K562 (cell line): ENCODE data around the gene RBM28. TPM values are rescaled to one million over a fixed set of nuclear protein-coding genes. Genes with fewer than 3 reads are reported as not detected.

Experiments used
- ATAC-seq: fragments of 200-7000 bp; cut with Tn5 transposase; 3 replicates; pipeline ENCODE4 v1.9.1; 2020; ENCODE audit warnings: moderate library complexity
- BruUV-seq: library from RNA; stranded (reverse); fragments of 400-500 nt; replicated peaks from 2 replicates; lab custom pipeline; 2021; lab: Mats Ljungman, UMichigan
- CTCF ChIA-PET: fragments of 300-600 bp; formaldehyde crosslinking; extraction: SDS; loops from one replicate; lab custom pipeline; 2021; ENCODE audit warnings: low intra/inter-chr PET ratio; lab: Yijun Ruan, JAX
- POLR2A ChIA-PET: fragments of 300-600, 350-650 bp; sonication (Branson Sonifier 250); formaldehyde crosslinking; extraction: SDS; loops from one replicate; lab custom pipeline; 2021; ENCODE audit warnings: antibody characterized with exemption, inconsistent platforms; lab: Yijun Ruan, JAX
- DNase-seq, 4 experiments: peaks; one replicate each; pipeline versions ENCODE4 v3.0.0 to v3.0.0-alpha.2; 2011 to 2018; ENCODE audit warnings: low spot score in 3 of 4, mixed read lengths in 3 of 4; ENCODE audit errors: extremely low read depth in 1 of 4
- FAIRE-seq: peaks from 2 replicates; lab custom pipeline; 2011; peaks lifted over from hg19 to GRCh38; lab: Jason Lieb, UNC
- H2AFZ ChIP-seq: 2 replicates; pipeline ENCODE4 v1.6.0; 2011; ENCODE audit warnings: low read depth, low read length, control low read depth, inconsistent platforms
- H3K27ac ChIP-seq: fragments of 200-600 bp; 3 replicates; pipeline ENCODE4 v1.8.0; 2011; ENCODE audit warnings: low read depth, mild to moderate bottlenecking, control low read depth, inconsistent platforms, low read length, moderate library complexity, mixed read lengths; ENCODE audit errors: extremely low read depth
- H3K27me3 ChIP-seq, 2 experiments: fragments of 300-600 bp in 1 of 2; 2 replicates in 1 of 2; 3 replicates in 1 of 2; pipeline versions ENCODE4 v1.6.0 to v1.8.0; 2011; ENCODE audit warnings: inconsistent platforms in 2 of 2, low read length in 2 of 2, mild to moderate bottlenecking in 1 of 2, mixed read lengths in 1 of 2, moderate library complexity in 1 of 2; ENCODE audit not compliant: control insufficient read depth in 2 of 2, insufficient read depth in 2 of 2
- H3K36me3 ChIP-seq: fragments of 300-600 bp; 3 replicates; pipeline ENCODE4 v1.8.0; 2011; ENCODE audit warnings: mild to moderate bottlenecking, low read length, inconsistent platforms; ENCODE audit not compliant: control insufficient read depth, insufficient read depth
- H3K4me1 ChIP-seq, 2 experiments: fragments of 200-600 bp in 1 of 2; replicated peaks in 1 of 2; 2 replicates in 1 of 2; 3 replicates in 1 of 2; pipeline versions ENCODE4 v1.5.1 to v1.8.0; 2011; ENCODE audit warnings: inconsistent platforms in 2 of 2, low read length in 2 of 2, mild to moderate bottlenecking in 1 of 2, mixed read lengths in 1 of 2, moderate library complexity in 1 of 2; ENCODE audit not compliant: control insufficient read depth in 2 of 2, insufficient read depth in 2 of 2
- H3K4me2 ChIP-seq: 2 replicates; pipeline ENCODE4 v1.6.1; 2011; ENCODE audit warnings: low read length, control low read depth, inconsistent platforms, mixed read lengths; ENCODE audit not compliant: insufficient read depth
- H3K4me3 ChIP-seq: fragments of 200-600 bp; sonication (generic), shearing (Covaris generic); 2 replicates; pipeline ENCODE4 v1.5.1; 2016; ENCODE audit warnings: control low read depth, inconsistent platforms
- H3K79me2 ChIP-seq: fragments of 200-600 bp; 3 replicates; pipeline ENCODE4 v1.8.0; 2011; ENCODE audit warnings: low read length, inconsistent platforms; ENCODE audit not compliant: control insufficient read depth, insufficient read depth
- H3K9ac ChIP-seq, 2 experiments: 2 replicates each; pipeline versions ENCODE4 v1.6.0 to v1.6.1; 2011; ENCODE audit warnings: low read depth in 2 of 2, low read length in 2 of 2, control low read depth in 1 of 2, inconsistent platforms in 1 of 2, mild to moderate bottlenecking in 1 of 2, mixed read lengths in 1 of 2; ENCODE audit not compliant: insufficient read depth in 1 of 2
- H3K9me1 ChIP-seq: one replicate; pipeline ENCODE4 v1.6.0; 2011; ENCODE audit warnings: inconsistent platforms, mild to moderate bottlenecking, low read length, moderate library complexity; ENCODE audit not compliant: control insufficient read depth, insufficient read depth
- H3K9me3 ChIP-seq: replicated peaks from 2 replicates; pipeline ENCODE4 v1.5.1; 2011; ENCODE audit warnings: low read depth, low read length, inconsistent platforms; ENCODE audit not compliant: control insufficient read depth, insufficient read depth
- H4K20me1 ChIP-seq: replicated peaks from 2 replicates; pipeline ENCODE4 v1.6.1; 2011; ENCODE audit warnings: low read length, inconsistent platforms, mixed read lengths; ENCODE audit not compliant: control insufficient read depth, insufficient read depth
- KAT7 ChIP-seq: sonication (generic); formaldehyde crosslinking; IDR thresholded peaks from 2 replicates; pipeline ENCODE4 v1.8.0; 2022; ENCODE audit warnings: missing genetic modification reagents, mild to moderate bottlenecking, borderline replicate concordance
- MAFG ChIP-seq: fragments of 450-650 bp; conservative IDR thresholded peaks from 2 replicates; pipeline ENCODE4 v1.6.1; 2016; ENCODE audit warnings: missing genetic modification characterization, missing compliant biosample characterization
- NR2C1 ChIP-seq, 2 experiments: fragments of 450-650 bp; IDR thresholded peaks; 2 replicates each; pipeline ENCODE4 v1.6.1; 2017; ENCODE audit warnings: mild to moderate bottlenecking in 2 of 2, antibody characterized with exemption in 1 of 2, inconsistent platforms in 1 of 2, missing compliant biosample characterization in 1 of 2, missing genetic modification characterization in 1 of 2
- NR2C2 ChIP-seq, 2 experiments: fragments of 200-800 bp in 1 of 2; sonication (Bioruptor generic) in 1 of 2; sonication (generic) in 1 of 2; formaldehyde crosslinking in 1 of 2; IDR thresholded peaks; 2 replicates each; pipeline versions ENCODE4 v1.6.1 to v1.8.0; 2016 to 2022; ENCODE audit warnings: mild to moderate bottlenecking in 1 of 2, missing compliant biosample characterization in 1 of 2, missing genetic modification characterization in 1 of 2, missing genetic modification reagents in 1 of 2
- PCBP1 ChIP-seq: fragments of 200-400 bp; formaldehyde crosslinking; IDR thresholded peaks from 2 replicates; pipeline ENCODE4 v1.6.1; 2018; ENCODE audit warnings: mild to moderate bottlenecking, low read depth, low read length; ENCODE audit not compliant: poor library complexity, severe bottlenecking
- POLR3G ChIP-seq: IDR thresholded peaks from 2 replicates; pipeline ENCODE4 v1.6.1; 2011; ENCODE audit not compliant: insufficient read length, insufficient replicate concordance; ENCODE audit errors: extremely low read depth
- ZBTB1 ChIP-seq: sonication (generic); formaldehyde crosslinking; IDR thresholded peaks from 2 replicates; pipeline ENCODE4 v1.8.1; 2023; ENCODE audit warnings: missing genetic modification reagents, low read depth, mild to moderate bottlenecking, borderline replicate concordance
- ZNF133 ChIP-seq: fragments of 250-450 bp; sonication (Bioruptor Pico); IDR thresholded peaks from 2 replicates; pipeline ENCODE4 v1.4.0; 2020; ENCODE audit warnings: mild to moderate bottlenecking
- WGBS: fragments of 100-300 bp; shearing (Covaris generic); methylation state at CpG from one replicate; pipeline ENCODE4 v1.1.6; 2016; ENCODE audit warnings: low coverage, mixed read lengths; ENCODE audit not compliant: insufficient coverage; ENCODE audit errors: missing lambda C conversion rate; 5-methylcytosine and 5-hydroxymethylcytosine counted together
- in situ Hi-C: fragments of 300-500 bp; cut with MboI; formaldehyde crosslinking; loops from 4 replicates; pipeline ENCODE4 v1.15.0; 2018; ENCODE audit warnings: inconsistent platforms, mixed read lengths
- intact Hi-C: fragments of 100-400 bp; cut with micrococcal nuclease; formaldehyde crosslinking; loops from 2 replicates; pipeline ENCODE4 v1.14.2; 2022
- polyA plus RNA-seq, 8 experiments: library from polyadenylated mRNA; depleted of rRNA in 4 of 8; stranded (reverse) in 5 of 8; unstranded in 3 of 8; fragments of >200 nt; fragmentation: Nextera tagmentation in 2 of 8; fragmentation: Illumina TruSeq in 1 of 8; extraction: Ambion mirVana in 2 of 8; extraction: Trizol in 1 of 8; gene quantifications; 2 replicates each; pipeline versions ENCODE4 v1.2.1 to v1.2.3, GENCODE V29; 2011 to 2014; ENCODE audit warnings: inconsistent platforms in 1 of 8, missing spikeins in 1 of 8
- total RNA-seq, 7 experiments: library from RNA; depleted of rRNA in 6 of 7; stranded (reverse); fragments of >200 nt in 6 of 7; fragmentation: Illumina TruSeq in 2 of 7; extraction: Trizol in 2 of 7; gene quantifications; 2 replicates each; pipeline versions ENCODE4 v1.2.1 to v1.2.3, GENCODE V29; 2011 to 2021; ENCODE audit warnings: low replicate concordance in 1 of 7
- TF ChIP-seq, protein P1 (sequence below): fragments of 450-650 bp; formaldehyde crosslinking; IDR thresholded peaks from 2 replicates; pipeline ENCODE4 v1.4.0; 2022; ENCODE audit warnings: mild to moderate bottlenecking, moderate library complexity

RBM28 gene
- total and polyA plus RNA-seq, 9 of the 15 experiments (the other 6 are each of a cell fraction or from before 2014, with no cell fraction given), result 65.8 to 213 (median 138) TPM

DNA sequence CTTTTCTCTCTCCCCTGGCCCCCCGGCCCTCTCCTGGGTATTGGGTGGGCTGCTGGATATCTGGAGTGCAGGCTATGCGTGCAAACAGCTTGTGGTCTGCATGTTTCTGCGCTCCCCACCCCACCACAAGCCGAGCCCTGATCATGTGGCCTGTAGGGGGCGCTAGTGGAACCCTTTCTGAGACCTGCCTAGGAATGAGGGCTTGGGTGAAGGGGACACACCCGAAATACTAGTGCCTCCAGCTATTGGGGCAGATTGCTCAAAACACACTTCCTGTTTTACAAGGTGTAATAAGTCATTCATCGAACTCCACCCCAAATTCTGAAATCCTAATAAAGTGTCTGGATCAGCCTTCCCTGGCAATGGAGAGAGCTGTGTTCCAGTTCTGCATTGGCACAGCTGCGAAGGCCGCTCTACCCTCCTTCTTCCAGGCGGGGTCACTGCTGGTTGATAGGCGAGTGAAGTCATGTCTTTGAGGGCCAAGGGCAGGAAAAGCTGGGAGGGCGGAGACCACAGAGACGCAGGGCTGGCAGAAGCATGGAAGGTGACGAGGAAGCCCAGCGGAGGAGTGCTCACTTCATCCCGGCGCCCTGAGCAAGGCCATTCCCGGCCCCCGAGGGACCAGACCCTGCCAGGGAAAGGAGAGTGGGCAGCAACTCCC lies 37.6 kb upstream of the RBM28 start (continued):
- peak; percentile 42; the same call in 1 of the 2 replicates for TF ChIP-seq NR2C2 (CRISPR knock-in tag; IDR thresholded peaks at IDR 0.05)
- no peak for TF ChIP-seq NR2C2 (tag; IDR thresholded peaks at IDR 0.05)
- TF ChIP-seq, protein P1, sequence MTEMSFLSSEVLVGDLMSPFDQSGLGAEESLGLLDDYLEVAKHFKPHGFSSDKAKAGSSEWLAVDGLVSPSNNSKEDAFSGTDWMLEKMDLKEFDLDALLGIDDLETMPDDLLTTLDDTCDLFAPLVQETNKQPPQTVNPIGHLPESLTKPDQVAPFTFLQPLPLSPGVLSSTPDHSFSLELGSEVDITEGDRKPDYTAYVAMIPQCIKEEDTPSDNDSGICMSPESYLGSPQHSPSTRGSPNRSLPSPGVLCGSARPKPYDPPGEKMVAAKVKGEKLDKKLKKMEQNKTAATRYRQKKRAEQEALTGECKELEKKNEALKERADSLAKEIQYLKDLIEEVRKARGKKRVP (CRISPR knock-in tag), result no peak
- no peak for TF ChIP-seq KAT7
- TF ChIP-seq, all 486 proteins: peak for 20

DNA sequence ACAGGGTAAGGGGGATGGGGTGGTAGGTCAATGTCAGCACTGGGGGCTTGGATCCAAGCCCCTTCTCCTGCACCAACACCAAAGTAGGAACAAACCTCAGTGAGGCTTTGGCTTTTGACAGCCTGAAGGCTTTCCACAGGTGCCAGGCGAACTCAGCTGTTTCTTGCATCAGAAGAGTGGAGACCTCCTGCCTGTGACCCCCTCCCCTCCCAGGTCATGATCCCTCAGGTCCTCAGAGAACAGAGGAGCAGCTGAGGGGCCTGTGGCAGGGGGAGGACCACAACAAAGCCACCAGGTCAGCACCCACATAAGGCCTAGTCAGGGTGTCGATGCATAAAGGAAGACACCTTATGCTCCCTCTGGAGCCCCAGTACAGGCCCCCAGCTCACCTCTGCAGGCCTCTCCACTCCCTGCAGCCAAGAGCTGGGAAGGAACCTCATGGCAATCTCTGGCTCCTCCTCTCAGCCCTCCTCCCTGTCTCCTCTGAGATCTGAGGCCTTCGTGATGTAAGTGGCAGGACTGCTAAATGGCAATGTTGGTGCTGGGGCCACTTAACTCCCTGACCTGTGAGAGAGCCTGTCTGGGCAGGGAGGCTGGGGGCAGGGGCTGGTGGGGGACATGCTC lies 36.9 kb upstream of the RBM28 start:
- no peaks in the 10 kb centered on the region for H3K9me1 ChIP-seq
- no peaks in the 10 kb centered on the region for H3K79me2 ChIP-seq
- no peaks in the 10 kb centered on the region for H4K20me1 ChIP-seq
- ATAC-seq (peak; percentile 16), DNase-seq (no peak)
- no TSS peak for BruUV-seq
- CTCF ChIA-PET, result no interaction called here
- 25% methylated on average over 3 of the region's 3 CpGs for WGBS
- H3K9ac ChIP-seq, result no peak overlapping the region; a peak in 1 of 4 replicates
- no peak overlapping the region for H3K4me3 ChIP-seq
- H3K4me1 ChIP-seq, result peaks cover 6 to 18% of the 10 kb centered on the region in 2 experiments; a peak in 4 of 5 replicates
- intact Hi-C loops, result loop anchor here (10.0 kb wide), 1 partner anchor 146 kb away; no protein-coding TSS in a partner anchor
- H3K36me3 ChIP-seq, result no peaks in the 10 kb centered on the region
- in situ Hi-C loops, result loop anchor here (5.0 kb wide), 1 partner anchor 33 kb away; no protein-coding TSS in a partner anchor
- peaks cover 0 to 2% of the 10 kb centered on the region in 2 experiments; a peak in 2 of 5 replicates for H3K27me3 ChIP-seq
- H3K9me3 ChIP-seq, result no peaks in the 10 kb centered on the region
- POLR2A ChIA-PET, result interaction anchor here (0.6 to 1.7 kb wide), 4 partner anchors 10 to 77 kb away, joined by 3 to 7 read pairs (median 4); partner anchors contain the start of gene RBM28
- H3K4me2 ChIP-seq, result no peak overlapping the region
- H3K27ac ChIP-seq, result no peak overlapping the region
- TF ChIP-seq POLR3G (no peak), ZNF133 (CRISPR knock-in tag) (no peak), PCBP1 (no peak), ZBTB1 (CRISPR knock-in tag) (0 out of 2 replicates have a peak, but pooled peaks have one; percentile 24), NR2C1 (IDR thresholded peaks at IDR 0.05) (no peak), NR2C1 (tag; IDR thresholded peaks at IDR 0.05) (no peak), MAFG (no peak)
- TF ChIP-seq, all 486 proteins: peak for 1
- FAIRE-seq, result no peak
- H2AFZ ChIP-seq, result 0 out of 2 replicates have a peak overlapping the region, but pooled peaks have one; percentile 11
